DND-41 (cell line): Measurements from ENCODE around the gene ADCY2.

Experiments
- CTCF ChIP-seq: IDR thresholded peaks from 2 replicates; pipeline ENCODE4 v1.5.1; 2012; ENCODE audit warnings: borderline replicate concordance, low read length, moderate library complexity, mild to moderate bottlenecking; ENCODE audit not compliant: poor library complexity, severe bottlenecking; ENCODE audit errors: extremely low read depth
- EZH2 ChIP-seq: IDR thresholded peaks from 3 replicates; pipeline ENCODE4 v1.6.1; 2012; ENCODE audit warnings: borderline replicate concordance, low read depth, mild to moderate bottlenecking, moderate library complexity, low read length, inconsistent platforms; ENCODE audit not compliant: severe bottlenecking

GRCh38 chr5:7540736-7541485 is 145.0 kb downstream of the ADCY2 start:
- no peak for TF ChIP-seq CTCF
- no peak for TF ChIP-seq EZH2
